GM18858 (cell line): ENCODE data around the gene PDX1.

ENCODE experiments used
- ATAC-seq: cut with Tn5 transposase; IDR thresholded peaks from one replicate; pipeline ENCODE4 v1.9.1; 2021; ENCODE audit not compliant: unreplicated experiment

Gene PDX1

DNA sequence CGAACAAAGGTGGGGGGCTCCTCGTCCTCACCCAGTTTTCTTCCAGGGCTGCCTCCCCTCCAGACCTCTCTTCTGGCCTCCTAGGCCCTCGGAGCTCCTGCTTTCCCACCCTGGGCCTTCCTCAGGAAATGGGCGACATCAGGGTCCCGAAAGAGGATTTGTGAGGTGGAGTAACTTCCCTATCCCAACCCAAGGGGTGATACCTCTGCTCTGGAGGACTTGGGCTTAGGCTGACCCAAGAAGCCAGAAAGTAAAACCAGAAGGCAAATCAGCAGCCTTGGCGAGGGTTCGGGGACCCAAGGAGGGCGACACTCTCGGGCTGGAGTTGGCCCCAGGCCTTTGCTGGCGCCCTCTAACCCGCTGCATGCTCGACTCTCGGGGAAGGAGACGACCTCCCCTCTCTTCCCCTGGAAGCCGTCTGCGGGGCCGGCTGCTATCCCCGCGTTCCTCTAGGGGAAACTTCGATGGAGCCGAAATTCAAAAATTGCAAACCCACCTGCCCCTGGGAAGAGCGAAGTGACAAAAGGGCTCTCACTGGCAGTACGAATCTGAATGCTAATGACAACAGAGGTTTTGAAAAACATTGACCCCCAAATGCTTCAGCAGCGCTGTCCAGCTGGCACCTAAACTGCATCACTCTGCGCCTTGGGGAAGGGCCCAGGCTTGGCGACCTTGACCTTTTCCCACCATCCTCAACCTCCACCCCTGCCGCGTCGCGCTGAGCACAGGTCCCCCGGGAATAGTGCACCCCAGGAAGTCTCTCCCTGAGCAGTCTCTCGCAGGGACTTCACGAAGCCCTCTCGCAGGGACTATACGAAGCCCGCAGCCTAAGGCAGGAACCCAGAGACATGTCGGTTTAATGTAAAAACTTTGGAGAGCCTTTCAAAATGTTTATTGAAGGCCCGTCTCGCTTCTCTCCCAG, 2.4 kb downstream of the PDX1 start:
- no peak for ATAC-seq

- ATAC-seq, result no peak
Measured at GRCh38 chr13:27922883-27923612, 3.2 kb downstream of the PDX1 start.

DNA sequence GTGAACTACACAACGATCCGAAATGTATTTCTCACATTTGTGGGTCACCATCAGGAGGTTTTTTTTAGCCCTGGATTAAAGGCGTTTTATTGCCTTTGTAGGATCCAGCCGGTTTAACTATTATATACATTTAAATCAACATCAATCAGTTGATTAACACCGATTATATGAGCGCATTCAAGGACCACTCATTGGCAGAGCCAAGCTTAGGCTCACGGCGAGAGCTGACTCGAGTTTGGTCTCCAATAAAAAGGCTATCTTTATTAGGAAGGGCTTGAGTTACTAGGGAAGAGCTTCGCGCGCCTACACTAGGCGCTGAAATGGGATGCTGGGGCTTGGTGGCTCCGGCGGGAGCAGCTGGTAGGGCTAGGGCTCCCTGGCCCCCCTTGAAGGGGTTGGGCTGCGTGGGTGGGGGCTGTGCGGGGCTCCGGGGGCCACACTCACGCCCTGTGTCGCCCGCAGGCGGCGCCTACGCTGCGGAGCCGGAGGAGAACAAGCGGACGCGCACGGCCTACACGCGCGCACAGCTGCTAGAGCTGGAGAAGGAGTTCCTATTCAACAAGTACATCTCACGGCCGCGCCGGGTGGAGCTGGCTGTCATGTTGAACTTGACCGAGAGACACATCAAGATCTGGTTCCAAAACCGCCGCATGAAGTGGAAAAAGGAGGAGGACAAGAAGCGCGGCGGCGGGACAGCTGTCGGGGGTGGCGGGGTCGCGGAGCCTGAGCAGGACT, 4.2 kb downstream of the PDX1 start:
- no peak for ATAC-seq

GRCh38 chr13:27924529-27925141, 4.8 kb downstream of the PDX1 start:
- ATAC-seq, result no peak

DNA sequence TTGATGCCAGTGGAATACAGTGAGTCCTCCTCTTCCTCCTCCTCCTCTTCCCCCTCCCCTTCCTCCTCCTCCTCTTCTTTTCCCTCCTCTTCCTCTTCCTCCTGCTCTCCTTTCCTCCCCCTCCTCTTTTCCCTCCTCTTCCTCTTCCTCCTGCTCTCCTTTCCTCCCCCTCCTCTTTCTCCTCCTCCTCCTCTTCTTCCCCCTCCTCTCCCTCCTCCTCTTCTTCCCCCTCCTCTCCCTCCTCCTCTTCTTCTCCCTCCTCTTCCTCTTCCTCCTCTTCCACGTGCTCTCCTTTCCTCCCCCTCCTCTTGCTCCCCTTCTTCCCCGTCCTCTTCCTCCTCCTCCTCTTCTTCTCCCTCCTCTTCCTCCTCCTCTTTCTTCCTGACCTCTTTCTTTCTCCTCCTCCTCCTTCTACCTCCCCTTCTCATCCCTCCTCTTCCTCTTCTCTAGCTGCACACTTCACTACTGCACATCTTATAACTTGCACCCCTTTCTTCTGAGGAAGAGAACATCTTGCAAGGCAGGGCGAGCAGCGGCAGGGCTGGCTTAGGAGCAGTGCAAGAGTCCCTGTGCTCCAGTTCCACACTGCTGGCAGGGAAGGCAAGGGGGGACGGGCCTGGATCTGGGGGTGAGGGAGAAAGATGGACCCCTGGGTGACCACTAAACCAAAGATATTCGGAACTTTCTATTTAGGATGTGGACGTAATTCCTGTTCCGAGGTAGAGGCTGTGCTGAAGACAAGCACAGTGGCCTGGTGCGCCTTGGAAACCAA, 5.6 kb downstream of the PDX1 start:
- ATAC-seq, result no peak

GRCh38 chr13:27926644-27927434, 7.0 kb downstream of the PDX1 start:
- ATAC-seq, result no peak

- no peak for ATAC-seq
Measured at GRCh38 chr13:27927444-27928352, 7.9 kb downstream of the PDX1 start.

- no peak for ATAC-seq
Measured at GRCh38 chr13:27928353-27928804, 8.6 kb downstream of the PDX1 start.

DNA sequence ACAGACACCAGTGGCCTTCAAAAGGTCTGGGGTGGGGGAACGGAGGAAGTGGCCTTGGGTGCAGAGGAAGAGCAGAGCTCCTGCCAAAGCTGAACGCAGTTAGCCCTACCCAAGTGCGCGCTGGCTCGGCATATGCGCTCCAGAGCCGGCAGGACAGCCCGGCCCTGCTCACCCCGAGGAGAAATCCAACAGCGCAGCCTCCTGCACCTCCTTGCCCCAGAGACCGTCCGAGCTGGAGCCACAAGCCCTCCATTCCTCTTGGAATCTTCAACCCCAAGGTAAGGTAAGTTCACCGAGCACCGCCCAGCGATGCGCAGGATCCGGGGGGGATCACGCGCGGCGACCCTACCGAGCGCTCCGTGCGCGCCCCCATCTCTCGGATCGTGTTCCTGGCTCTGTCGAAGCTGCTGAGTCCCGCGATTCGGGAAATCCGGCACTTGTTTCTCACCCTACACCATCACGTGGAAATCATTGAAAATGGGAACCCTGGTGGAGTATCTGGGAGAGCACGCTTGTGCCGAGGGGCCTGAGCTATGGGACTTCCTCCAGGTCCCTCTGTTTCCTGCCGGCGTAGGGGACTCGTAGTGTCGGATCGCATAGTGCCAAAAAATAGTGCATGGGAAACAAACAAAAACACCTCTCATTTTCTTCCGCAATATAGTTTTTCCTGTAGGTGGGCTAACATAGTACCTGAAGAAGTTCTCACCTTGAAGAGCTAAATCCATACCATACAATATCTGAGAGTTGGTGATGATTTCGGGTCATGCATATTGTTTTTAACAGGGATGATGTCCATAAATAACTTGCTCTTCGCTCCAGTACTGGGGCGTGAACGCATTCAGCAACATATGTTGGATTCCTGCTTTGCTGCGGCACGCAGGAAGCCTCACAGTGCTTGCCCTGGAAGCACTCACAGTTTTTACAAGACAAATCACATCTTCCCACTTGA, 9.3 kb downstream of the PDX1 start:
- ATAC-seq, result no peak

DNA sequence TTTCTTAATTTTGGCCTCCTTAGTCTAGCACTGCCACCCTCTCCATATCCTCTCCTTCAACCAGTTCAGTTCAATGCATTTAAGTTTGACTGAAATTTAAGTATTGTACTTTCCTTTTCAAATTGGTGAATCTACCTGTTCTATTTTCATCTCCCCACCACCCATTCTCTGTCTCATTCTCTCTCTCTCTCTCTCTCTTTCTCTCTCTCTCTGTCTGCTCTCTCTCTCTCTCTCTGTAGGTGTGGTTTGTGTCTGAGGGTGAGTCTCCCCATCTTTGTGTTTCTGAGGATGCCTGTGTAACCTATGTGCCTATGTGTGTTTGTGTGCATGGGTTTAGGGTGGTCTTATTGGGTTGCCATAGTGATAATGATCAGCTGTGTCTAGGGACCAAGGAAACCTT, 10.1 kb downstream of the PDX1 start:
- no peak for ATAC-seq

- ATAC-seq, result no peak
Measured at GRCh38 chr13:27933118-27933517, 13.3 kb downstream of the PDX1 start.

- no peak for ATAC-seq
Measured at GRCh38 chr13:27933580-27934328, 14.0 kb downstream of the PDX1 start.

DNA sequence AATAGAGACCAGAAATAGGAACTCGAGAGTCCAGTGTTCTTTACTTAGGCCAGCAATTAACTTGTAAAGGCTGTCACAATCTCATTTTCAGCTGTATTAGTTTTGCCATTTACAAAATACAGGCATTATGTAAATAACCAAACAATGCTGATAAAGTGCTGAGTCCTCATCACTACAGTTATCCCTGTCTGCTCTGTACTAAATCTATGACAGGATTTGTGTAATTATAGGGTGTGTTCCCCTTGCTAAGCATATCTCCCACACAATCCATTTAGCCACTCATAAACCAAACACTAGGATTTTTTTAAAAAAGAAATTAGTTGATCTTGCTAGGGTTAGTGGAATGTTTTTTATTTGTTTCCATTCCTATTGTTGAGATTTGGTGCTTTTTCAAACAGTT, 23.2 kb downstream of the PDX1 start:
- no peak for ATAC-seq

DNA sequence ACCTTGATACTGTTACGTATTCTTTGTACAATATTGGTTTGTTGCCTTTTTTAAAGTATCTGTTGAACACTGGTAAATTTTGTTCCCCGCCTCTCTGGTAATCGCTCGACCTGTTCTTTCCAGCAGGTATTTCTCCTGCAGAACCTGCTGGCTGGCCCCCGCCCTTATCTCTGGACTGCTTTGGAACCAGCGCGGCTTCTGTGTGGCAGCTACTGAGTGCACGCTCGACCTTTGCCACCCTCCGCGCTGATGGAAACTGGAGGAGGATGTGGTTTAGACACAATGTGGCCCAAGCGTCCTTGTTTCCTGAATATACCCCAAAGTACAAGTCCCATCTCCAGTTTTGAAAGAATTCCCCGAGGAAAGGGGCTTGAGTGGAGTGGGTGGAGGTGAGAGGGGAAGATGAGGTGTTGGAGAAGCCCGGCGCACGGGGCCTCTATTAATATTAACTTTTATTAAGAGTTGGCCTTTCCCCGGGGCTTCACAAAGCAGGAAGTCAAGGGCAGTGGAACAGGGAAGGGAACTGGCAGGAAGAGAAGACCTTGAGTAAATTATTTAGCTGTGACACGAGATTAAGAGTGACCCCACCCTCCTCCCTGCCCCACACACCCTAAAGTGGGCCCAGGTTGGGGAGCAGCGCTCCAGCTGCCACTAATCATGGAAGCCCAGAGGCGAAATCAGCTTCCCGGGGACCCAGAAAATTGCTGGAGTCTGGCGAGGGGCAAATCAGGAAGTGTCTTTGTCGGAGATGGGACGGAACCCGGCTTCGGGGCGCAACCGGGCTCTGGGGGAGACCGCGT, 33.3 kb downstream of the PDX1 start:
- no peak for ATAC-seq

DNA sequence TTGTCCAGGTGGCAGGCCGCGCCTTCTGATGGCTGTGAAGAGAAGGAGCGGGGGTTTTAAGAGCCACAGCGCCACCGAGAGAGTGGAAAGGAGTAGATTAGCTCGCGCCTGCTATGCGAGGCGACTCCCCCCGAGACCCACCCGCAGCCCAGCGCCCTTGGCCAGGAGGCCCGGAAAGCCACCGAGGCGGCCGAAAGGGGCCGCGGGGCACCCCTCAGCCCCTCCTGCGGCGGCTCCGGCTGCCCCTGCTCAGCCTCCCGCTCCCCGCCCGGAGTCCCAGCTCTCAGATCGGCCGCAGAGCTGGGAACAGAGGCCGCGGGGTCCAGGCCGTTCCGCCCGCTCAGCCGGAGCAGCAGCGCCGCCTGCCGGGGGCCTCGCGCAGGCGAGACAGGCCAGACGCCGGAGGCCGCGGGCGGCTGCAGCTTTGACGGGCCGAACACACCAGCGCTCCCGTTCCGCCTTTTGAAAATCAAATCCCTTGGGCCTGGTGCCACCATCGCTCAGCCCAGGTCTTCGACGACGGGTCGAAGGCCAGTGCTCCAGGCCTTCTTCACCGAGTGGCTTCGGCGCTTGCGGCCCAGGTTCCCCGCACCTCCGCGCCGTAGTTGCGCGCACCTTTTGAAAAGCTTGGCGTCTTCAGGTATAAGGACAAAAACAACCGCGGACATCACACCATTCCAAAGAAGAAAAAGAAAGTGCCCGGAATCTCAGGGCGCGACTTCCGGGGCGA, 34.0 kb downstream of the PDX1 start:
- ATAC-seq, result peak; percentile 62
